ENCODE results near the gene CEBPG. TPM values are rescaled to one million over a fixed set of nuclear protein-coding genes. Genes with fewer than 3 reads are reported as not detected.

Gene CEBPG
- total and polyA plus RNA-seq, 9 of the 15 experiments (the other 6 are each of a cell fraction or from before 2014, with no cell fraction given), result 9.5 to 34.9 (median 30.9) TPM

DNA sequence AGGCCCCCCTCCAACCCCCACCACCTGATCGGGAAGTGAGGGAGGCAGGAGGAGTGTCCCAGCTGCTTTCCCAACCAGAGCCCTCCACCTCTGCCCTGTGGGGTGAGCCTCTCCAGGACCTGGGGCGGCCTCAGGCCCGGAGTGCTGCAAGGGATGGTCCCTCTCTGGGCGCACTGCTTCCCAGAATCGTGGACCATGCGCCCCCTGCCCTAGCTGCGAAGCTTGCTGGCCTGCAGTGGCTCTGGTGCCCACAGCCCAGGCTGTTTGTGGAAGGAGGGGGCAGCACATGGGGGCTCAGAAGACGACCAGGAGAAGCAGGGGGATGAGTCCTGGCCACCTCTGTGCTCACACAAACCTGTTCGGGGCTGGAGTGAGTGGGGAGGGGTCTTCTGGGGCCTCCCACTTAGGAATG is 33.6 kb downstream of the CEBPG start:
- peak; percentile 16; the same call in 2 of the 3 replicates for ATAC-seq
- no peak overlapping the region for H3K27ac ChIP-seq (ENCODE audit: extremely low read depth, low read depth, low read length)
- peaks cover 0 to 30% of the 10 kb centered on the region in 2 experiments; a peak in 2 of 5 replicates for H3K4me1 ChIP-seq (replicated peaks in 1 of 2; ENCODE audit: control insufficient read depth in 2 of 2, insufficient read depth in 2 of 2, low read length in 2 of 2)
- H4K20me1 ChIP-seq (replicated peaks; ENCODE audit: control insufficient read depth, insufficient read depth, low read length), result peaks cover 13% of the 10 kb centered on the region
- no peaks in the 10 kb centered on the region for H3K9me1 ChIP-seq (ENCODE audit: control insufficient read depth, insufficient read depth, low read length)
- no peak overlapping the region for H3K4me3 ChIP-seq
- WGBS (ENCODE audit: insufficient coverage, low coverage, missing lambda C conversion rate), result 2% methylated on average over 7 of the region's 9 CpGs
- no peak for DNase-seq (ENCODE audit: extremely low read depth in 1 of 4, low spot score in 3 of 4)
- ChIA-PET CTCF (ENCODE audit: low intra/inter-chr PET ratio) (interaction anchor here (0.8 to 2.1 kb wide), 5 partner anchors 166 to 281 kb away, joined by 3 to 9 read pairs (median 5); no protein-coding TSS in a partner anchor), POLR2A (interaction anchor here (0.6 to 1.0 kb wide), 2 partner anchors 9 to 983 kb away, joined by 3 to 5 read pairs; no protein-coding TSS in a partner anchor)
- in situ Hi-C loops (cut with MboI), result loop anchor here (5.0 to 10.0 kb wide), 2 partner anchors 170 to 262 kb away; no protein-coding TSS in a partner anchor
- no peaks in the 10 kb centered on the region for H3K36me3 ChIP-seq (ENCODE audit: control insufficient read depth, insufficient read depth, low read length)
- FAIRE-seq, result no peak
- H3K9me3 ChIP-seq (replicated peaks; ENCODE audit: control insufficient read depth, insufficient read depth, low read depth, low read length), result no peaks in the 10 kb centered on the region
- H3K4me2 ChIP-seq (ENCODE audit: insufficient read depth, low read length), result no peak overlapping the region
- peaks cover 0 to 17% of the 10 kb centered on the region in 2 experiments; a peak in 1 of 5 replicates for H3K27me3 ChIP-seq (ENCODE audit: control insufficient read depth in 2 of 2, insufficient read depth in 2 of 2, low read length in 2 of 2)
- no peak overlapping the region; a peak in 1 of 4 replicates for H3K9ac ChIP-seq (ENCODE audit: insufficient read depth in 1 of 2, low read depth in 2 of 2, low read length in 2 of 2)
- H3K79me2 ChIP-seq (ENCODE audit: control insufficient read depth, insufficient read depth, low read length), result no peaks in the 10 kb centered on the region
- intact Hi-C loops (cut with micrococcal nuclease), result loop anchor here (5.0 kb wide), 1 partner anchor 265 kb away; no protein-coding TSS in a partner anchor
- BruUV-seq (replicated peaks), result no TSS peak
- no peak overlapping the region for H2AFZ ChIP-seq (ENCODE audit: low read depth, low read length)
- TF ChIP-seq DNMT1 (IDR thresholded peaks at IDR 0.05) (no peak), MECOM (CRISPR knock-in tag; IDR thresholded peaks at IDR 0.05) (no peak), YY1 (IDR thresholded peaks at IDR 0.05; ENCODE audit: borderline replicate concordance in 1 of 3, control insufficient read depth in 1 of 3, extremely low read depth in 1 of 3, insufficient read depth in 3 of 3, insufficient read length in 1 of 3, insufficient replicate concordance in 2 of 3, low read depth in 1 of 3, low read length in 2 of 3) (no peak), PHTF2 (CRISPR knock-in tag; IDR thresholded peaks at IDR 0.05) (no peak), STAT5B (CRISPR knock-in tag; IDR thresholded peaks at IDR 0.05) (no peak), TEAD1 (CRISPR knock-in tag; IDR thresholded peaks at IDR 0.05) (no peak), E2F3 (CRISPR knock-in tag; IDR thresholded peaks at IDR 0.05) (no peak), POLR2AphosphoS5 (IDR thresholded peaks at IDR 0.05; ENCODE audit: control insufficient read depth, insufficient read depth, low read depth, low read length) (no peak)
- TF ChIP-seq, protein P1, sequence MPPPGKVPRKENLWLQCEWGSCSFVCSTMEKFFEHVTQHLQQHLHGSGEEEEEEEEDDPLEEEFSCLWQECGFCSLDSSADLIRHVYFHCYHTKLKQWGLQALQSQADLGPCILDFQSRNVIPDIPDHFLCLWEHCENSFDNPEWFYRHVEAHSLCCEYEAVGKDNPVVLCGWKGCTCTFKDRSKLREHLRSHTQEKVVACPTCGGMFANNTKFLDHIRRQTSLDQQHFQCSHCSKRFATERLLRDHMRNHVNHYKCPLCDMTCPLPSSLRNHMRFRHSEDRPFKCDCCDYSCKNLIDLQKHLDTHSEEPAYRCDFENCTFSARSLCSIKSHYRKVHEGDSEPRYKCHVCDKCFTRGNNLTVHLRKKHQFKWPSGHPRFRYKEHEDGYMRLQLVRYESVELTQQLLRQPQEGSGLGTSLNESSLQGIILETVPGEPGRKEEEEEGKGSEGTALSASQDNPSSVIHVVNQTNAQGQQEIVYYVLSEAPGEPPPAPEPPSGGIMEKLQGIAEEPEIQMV (tag; conservative IDR thresholded peaks at IDR 0.05; ENCODE audit: low read depth), result no peak
- TF ChIP-seq, protein P2, sequence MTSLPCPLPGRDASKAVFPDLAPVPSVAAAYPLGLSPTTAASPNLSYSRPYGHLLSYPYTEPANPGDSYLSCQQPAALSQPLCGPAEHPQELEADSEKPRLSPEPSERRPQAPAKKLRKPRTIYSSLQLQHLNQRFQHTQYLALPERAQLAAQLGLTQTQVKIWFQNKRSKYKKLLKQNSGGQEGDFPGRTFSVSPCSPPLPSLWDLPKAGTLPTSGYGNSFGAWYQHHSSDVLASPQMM (CRISPR knock-in tag; IDR thresholded peaks at IDR 0.05), result no peak
- TF ChIP-seq, protein P3, sequence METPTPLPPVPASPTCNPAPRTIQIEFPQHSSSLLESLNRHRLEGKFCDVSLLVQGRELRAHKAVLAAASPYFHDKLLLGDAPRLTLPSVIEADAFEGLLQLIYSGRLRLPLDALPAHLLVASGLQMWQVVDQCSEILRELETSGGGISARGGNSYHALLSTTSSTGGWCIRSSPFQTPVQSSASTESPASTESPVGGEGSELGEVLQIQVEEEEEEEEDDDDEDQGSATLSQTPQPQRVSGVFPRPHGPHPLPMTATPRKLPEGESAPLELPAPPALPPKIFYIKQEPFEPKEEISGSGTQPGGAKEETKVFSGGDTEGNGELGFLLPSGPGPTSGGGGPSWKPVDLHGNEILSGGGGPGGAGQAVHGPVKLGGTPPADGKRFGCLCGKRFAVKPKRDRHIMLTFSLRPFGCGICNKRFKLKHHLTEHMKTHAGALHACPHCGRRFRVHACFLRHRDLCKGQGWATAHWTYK (CRISPR knock-in tag; IDR thresholded peaks at IDR 0.05), result no peak
- TF ChIP-seq, protein P4, sequence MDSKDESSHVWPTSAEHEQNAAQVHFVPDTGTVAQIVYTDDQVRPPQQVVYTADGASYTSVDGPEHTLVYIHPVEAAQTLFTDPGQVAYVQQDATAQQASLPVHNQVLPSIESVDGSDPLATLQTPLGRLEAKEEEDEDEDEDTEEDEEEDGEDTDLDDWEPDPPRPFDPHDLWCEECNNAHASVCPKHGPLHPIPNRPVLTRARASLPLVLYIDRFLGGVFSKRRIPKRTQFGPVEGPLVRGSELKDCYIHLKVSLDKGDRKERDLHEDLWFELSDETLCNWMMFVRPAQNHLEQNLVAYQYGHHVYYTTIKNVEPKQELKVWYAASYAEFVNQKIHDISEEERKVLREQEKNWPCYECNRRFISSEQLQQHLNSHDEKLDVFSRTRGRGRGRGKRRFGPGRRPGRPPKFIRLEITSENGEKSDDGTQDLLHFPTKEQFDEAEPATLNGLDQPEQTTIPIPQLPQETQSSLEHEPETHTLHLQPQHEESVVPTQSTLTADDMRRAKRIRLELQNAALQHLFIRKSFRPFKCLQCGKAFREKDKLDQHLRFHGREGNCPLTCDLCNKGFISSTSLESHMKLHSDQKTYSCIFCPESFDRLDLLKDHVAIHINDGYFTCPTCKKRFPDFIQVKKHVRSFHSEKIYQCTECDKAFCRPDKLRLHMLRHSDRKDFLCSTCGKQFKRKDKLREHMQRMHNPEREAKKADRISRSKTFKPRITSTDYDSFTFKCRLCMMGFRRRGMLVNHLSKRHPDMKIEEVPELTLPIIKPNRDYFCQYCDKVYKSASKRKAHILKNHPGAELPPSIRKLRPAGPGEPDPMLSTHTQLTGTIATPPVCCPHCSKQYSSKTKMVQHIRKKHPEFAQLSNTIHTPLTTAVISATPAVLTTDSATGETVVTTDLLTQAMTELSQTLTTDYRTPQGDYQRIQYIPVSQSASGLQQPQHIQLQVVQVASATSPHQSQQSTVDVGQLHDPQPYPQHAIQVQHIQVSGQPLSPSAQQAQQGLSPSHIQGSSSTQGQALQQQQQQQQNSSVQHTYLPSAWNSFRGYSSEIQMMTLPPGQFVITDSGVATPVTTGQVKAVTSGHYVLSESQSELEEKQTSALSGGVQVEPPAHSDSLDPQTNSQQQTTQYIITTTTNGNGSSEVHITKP (IDR thresholded peaks at IDR 0.05; ENCODE audit: partially characterized antibody), result no peak

Measured in K562 (cell line).